Ureter (tissue), 1 donor: Measurements from ENCODE around the gene KLC4. TPM values are rescaled to one million over a fixed set of nuclear protein-coding genes. Genes with fewer than 3 reads are reported as not detected.
"Not testable (repeated sequence)": the region's sequence is repeated elsewhere in the genome, so short reads cannot be mapped to it uniquely, and the experiment has no call there.

Experiments
- DNase-seq: peaks from one replicate; pipeline ENCODE4 v3.0.0-alpha.2; 2020; ENCODE audit warnings: low spot score
- total RNA-seq: library from RNA; stranded (reverse); gene quantifications from one replicate; pipeline ENCODE4 v1.2.4, GENCODE V29; 2023
- donor health status: DM: yes; HTN: yes; CAD: no.

Gene KLC4
- total RNA-seq, 1 donor from 2014 or later, result 23.8 TPM

GRCh38 chr6:43093436-43094289, 34.2 kb downstream of the KLC4 start:
- DNase-seq, result no peak

GRCh38 chr6:43095939-43096338, 36.5 kb downstream of the KLC4 start:
- DNase-seq, result no peak

GRCh38 chr6:43096451-43097097, 37.1 kb downstream of the KLC4 start:
- peak; percentile 62 for DNase-seq

- DNase-seq, result no peak
Measured at GRCh38 chr6:43097098-43097489, 37.7 kb downstream of the KLC4 start.

GRCh38 chr6:43097502-43097901, 38.1 kb downstream of the KLC4 start:
- DNase-seq, result no peak

- DNase-seq, result no peak
Measured at GRCh38 chr6:43101497-43101896, 42.1 kb downstream of the KLC4 start.

- no peak for DNase-seq
Measured at GRCh38 chr6:43103253-43103876, 43.9 kb downstream of the KLC4 start.

- DNase-seq, result no peak
Measured at GRCh38 chr6:43105538-43106222, 46.2 kb downstream of the KLC4 start.

GRCh38 chr6:43107344-43108062, 48.1 kb downstream of the KLC4 start:
- no peak for DNase-seq

GRCh38 chr6:43113431-43114260, 54.2 kb downstream of the KLC4 start:
- no peak for DNase-seq

- DNase-seq, result no peak
Measured at GRCh38 chr6:43115365-43115764, 55.9 kb downstream of the KLC4 start.

GRCh38 chr6:43117466-43117865, 58.0 kb downstream of the KLC4 start:
- not testable (repeated sequence) for DNase-seq

- no peak for DNase-seq
Measured at GRCh38 chr6:43119482-43119881, 60.1 kb downstream of the KLC4 start.

GRCh38 chr6:43120101-43120763, 60.8 kb downstream of the KLC4 start:
- no peak for DNase-seq

GRCh38 chr6:43120944-43121913, 61.8 kb downstream of the KLC4 start:
- no peak for DNase-seq

- DNase-seq, result no peak
Measured at GRCh38 chr6:43122146-43122545, 62.7 kb downstream of the KLC4 start.

GRCh38 chr6:43123461-43124314, 64.3 kb downstream of the KLC4 start:
- no peak for DNase-seq

- DNase-seq, result no peak
Measured at GRCh38 chr6:43124481-43124880, 65.0 kb downstream of the KLC4 start.
